ENCODE data around the gene C22orf23.
"Not testable (repeated sequence)": the region's sequence is repeated elsewhere in the genome, so short reads cannot be mapped to it uniquely, and the experiment has no call there.

The C22orf23 gene

DNA sequence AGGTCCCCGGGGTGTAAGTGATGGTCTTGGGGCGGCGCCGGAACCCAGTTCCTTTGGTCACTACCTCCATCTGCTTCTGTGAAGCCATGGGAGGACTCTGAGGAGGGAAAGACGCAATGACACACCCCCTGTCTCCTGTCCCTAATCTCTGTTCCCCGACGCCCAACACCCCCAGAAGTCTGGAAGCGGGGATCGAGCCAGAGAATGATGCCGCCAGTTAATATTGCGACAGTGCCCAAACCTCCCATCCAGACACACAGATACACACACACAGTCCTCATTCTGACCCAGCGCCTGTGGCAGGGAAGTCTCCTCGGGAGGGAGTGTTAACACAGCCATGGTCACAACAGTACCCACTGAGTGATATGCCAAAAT is 352 bp downstream of the C22orf23 start:
- DNase-seq = no peak

DNA sequence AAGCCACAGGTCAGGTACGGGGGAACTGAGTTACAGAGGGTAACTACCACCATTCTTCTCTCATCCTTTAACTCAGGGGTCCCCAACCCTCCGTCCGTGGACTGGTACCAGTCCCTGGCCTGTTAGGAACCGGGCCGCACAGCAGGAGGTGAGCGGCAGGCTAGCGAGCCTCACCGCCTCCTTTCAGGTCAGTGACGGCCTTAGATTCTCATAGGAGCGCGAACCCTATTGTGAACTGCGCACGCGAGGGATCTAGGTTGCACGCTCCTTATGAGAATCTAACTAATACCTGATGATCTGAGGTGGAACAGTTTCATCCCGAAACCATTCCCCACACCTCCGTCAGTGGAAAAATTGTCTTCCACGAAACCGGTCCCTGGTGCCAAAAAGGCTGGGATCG is 772 bp downstream of the C22orf23 start:
- not testable (repeated sequence) for DNase-seq

DNA sequence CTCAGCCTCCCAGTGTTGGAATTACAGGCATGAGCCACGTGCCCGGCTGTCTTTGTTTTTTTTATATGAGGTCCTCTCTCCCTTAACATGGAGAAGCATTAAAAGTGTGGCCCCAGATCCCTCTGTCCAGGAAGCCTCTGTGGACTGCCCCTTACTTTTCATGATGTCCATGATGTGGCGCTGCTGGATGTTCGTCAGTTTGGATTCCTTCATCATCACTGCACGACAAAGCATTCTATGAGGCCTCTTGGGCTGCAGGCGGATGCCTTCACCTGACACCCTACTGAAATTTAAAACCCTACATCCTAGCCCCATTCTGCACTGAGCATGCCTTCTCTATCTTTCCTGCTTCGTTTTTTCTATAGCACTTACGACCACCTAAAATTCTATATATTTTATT is 2.1 kb downstream of the C22orf23 start:
- DNase-seq = no peak

DNA sequence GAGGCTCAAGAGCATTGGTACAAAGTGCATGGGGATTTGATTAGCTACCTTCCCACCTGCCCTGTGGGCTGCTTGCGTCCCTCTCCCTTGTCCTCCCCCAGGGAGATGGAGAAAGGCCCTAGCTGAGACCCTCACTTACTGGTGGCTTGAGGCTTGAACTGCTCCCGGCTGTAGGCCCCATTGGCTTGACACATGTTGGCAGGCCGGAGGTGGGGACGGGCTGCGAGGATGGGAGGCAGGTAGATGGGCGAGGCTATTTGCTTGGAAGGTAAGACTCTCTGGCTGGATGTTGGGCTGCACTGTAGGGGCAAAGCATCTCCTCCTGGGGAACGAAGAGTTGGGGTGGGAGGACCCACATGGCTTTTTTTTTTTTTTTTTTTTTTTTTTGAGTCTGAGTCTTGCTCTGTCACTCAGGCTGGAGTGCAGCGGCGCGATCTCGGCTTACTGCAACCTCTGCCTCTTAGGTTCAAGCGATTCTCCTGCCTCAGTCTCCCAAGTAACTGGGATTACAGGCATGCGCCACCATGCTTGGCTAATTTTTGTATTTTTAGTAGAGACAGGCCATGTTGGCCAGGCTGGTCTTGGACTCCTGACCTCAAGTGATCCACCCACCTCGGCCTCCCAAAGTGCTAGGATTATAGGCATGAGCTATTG is 6.1 kb downstream of the C22orf23 start:
- not testable (repeated sequence) for DNase-seq

DNA sequence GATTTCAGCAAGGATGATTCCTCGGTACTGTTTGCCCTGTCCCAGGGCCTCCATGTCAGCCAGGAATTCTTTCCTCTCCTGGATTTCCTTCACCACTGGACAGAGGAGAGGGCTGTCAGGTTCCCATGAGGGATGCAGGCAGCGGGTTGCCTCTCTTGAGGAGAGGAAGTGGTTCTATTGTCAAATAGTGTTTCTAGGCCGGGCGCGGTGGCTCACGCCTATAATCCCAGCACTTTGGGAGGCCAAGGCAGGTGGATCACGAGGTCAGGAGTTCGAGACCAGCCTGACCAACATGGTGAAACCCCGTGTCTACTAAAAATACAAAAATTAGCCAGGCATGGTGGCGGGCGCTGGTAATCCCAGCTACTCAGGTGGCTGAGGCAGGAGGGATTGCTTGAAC is 9.0 kb downstream of the C22orf23 start:
- not testable (repeated sequence) for DNase-seq

DNA sequence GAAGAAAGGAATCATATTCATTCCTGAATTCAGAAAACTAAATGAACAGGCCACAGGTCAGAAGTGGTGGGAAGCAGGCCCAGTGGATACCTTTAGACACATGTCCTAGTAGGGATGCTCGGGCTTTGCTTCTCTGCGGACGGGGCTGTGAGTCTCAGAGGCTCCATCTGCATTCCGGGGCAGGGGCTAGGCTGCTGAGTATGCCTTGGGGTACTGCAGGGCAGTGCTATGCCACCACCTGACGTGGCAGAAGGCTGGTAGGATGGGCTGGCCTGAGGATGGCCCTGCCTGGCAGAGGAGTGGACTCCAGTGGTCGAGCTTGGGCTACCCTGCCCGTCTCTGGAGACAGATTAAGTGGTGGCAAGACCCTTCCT is 9.6 kb downstream of the C22orf23 start:
- no peak for DNase-seq

DNA sequence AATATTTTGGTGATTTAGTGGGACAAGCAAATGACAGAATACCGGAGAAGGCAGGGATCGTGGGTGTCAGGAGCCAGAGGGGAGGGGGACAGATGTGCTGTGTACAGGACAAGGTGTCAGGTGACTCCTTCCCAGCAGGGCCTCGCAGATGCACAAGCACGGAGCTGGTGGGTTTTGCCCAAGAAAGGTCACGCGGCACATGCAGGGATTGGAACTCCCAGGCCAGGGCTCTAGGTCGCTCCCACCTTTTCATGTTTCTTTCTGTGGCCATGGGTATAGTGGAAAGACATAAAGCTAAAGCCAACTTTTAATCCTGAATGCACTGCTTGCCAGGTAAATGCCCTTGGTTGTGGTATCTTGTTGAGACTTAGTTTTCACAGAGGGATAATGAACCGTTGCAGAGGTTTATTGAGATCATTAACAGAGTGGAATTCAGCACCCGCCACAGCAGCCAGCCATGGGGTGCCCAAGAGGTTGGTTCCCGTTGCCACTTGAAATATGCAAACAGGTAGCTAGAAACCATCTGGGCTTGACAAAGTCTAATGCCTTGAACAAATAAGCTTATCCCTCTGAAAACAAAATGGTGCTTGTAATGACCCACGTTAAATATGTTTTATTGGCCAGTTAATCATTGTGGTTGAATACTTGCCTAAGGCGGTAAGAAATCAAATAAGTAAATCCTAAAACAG is 10.1 kb downstream of the C22orf23 start:
- DNase-seq = no peak

DNA sequence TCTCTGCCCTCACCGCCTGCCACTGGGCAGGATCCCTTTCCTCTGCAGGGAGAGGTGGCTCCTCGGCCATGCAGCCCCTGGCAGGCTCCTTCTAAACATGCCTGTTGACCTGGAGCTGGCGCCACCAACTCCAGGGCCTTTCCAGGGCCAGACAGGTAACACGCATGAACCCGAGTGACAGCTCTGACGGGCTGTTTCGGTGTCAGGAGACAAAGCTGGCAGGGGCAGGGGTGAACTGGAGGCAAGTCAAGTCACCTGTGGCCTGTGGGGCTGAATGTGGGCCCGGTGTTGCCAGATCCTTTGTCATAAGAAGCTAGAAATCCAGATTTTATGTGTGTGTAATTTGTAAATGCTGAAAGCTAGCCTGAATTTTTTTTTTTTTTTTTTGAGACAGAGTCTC is 11.3 kb downstream of the C22orf23 start:
- DNase-seq = no peak

DNA sequence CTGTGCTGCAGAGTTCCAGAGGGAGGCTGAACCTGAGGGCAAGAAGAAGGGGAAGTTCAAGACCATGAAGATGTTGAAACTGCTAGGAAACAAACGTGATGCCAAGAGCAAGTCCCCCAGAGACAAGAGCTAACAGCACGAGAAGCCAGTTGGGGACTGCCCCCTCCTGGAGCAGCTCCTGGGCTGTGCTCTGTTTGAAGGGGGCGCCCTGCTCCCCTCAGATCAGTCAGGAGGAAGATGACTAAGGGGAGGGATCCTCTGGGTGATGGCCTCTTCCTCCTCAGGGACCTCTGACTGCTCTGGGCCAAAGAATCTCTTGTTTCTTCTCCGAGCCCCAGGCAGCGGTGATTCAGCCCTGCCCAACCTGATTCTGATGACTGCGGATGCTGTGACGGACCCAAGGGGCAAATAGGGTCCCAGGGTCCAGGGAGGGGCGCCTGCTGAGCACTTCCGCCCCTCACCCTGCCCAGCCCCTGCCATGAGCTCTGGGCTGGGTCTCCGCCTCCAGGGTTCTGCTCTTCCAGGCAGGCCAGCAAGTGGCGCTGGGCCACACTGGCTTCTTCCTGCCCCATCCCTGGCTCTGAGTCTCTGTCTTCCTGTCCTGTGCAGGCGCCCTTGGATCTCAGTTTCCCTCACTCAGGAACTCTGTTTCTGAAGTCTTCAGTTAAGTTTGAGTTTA is 12.6 kb downstream of the C22orf23 start:
- no peak for DNase-seq

DNA sequence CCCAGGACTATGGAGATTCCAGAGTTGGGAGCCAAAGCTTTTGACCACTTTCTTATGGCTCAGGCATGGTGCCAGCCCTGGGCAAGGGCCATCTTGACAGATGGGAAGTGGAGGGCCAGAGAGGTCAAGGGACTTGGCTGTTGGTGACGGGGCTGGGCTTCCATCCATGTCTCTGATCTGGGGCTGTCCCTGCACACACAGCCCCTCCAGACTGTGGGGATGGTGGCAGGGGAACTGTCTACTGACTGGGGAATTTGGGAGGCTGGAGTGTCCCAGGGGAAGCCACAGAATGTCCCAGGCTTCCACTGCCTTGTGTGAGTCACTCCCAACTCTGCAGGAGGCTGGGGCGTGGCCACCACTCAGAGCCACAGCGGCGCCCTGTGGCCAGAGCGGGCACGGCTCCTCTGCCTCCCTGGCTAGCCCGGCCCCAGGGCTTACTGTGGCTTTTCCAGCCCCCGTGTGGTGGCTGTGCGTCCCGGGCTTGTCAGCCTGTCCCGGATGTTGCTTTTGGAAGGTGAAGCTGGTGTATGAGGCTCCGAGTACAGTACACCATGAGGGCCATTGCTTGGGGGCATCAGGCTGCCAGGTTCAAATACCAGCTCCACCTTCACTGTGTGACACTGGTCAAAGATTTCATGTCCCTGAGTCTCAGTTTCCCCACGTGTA is 19.6 kb downstream of the C22orf23 start:
- peak; percentile 55 for DNase-seq

DNA sequence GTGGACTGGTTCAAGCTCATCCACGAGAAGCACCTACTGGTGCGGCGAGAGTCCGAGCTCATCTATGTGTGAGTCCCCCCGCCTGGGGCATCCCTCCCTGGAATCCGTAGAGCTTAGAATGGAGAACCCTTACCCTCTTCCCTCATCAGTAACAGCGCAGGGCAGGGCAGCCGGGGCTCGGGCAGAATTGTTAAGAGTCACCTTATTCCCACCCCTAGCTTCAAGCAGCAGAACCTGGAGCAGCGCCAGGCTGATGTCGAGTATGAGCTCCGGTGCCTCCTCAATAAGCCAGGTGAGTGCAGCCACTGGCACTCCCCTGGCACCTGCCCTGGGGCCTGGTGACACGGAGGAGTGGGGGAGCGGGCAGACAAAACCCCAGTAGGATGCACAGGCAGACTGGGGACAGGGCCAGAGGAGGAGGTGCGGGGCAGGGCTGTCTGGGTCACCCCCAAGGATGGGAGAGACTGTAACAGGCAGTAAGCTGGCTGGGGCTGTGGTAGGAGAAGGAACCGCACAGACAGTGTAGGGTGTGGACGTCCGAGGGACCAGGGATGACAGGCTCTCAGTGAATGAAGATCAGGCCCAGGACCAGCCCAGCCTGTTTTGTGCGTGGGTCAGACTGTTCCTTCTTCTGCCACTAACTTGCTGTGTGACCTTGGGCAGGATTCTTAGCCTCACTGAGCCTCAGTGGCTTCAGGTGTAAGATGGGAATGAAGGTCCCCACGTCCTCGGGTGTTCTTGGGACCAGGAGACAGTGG is 20.4 kb downstream of the C22orf23 start:
- DNase-seq = no peak

DNA sequence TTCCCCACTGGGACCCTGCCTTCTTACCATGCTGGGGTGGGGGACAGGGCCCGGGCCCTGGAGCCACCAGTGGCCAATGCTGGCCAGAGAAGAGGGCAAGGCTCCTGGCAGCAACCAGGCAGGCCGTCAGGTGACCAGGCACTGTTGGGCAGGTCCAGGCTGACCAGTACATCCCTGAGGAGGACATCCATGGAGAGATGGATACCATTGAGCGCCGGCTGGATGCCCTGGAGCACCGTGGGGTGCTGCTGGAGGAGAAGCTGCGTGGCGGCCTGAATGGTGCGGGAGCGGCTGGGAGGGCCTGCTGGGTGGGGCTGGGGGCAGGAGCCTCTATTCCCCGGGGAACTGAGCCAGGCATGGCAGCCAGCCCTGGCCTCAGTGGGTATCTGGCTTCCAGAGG is 21.0 kb downstream of the C22orf23 start:
- no peak for DNase-seq

DNA sequence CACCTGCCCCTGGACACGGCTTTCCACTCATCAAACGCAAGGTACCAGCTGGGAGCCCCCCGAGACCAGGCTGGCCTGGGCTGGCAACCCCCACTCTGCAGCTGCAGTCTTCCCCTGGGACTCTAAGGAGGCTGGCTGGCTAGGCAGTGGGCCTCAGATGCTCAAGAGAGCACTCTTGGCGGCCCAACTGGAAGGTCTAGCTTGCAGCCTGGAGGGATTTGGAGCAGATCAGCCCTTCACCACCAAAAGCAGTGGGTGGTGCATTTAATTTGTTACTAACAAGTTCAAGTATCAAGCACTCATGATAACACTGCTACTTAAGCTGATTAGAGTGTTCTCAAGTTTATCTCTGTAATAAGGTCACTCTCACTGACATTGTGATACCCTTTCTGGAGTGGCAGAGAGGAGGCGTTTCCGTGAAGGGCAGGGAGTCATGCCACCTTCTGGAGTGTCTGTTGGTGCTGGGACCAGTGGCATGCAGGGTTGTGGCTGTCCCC is 21.5 kb downstream of the C22orf23 start:
- no peak for DNase-seq

DNA sequence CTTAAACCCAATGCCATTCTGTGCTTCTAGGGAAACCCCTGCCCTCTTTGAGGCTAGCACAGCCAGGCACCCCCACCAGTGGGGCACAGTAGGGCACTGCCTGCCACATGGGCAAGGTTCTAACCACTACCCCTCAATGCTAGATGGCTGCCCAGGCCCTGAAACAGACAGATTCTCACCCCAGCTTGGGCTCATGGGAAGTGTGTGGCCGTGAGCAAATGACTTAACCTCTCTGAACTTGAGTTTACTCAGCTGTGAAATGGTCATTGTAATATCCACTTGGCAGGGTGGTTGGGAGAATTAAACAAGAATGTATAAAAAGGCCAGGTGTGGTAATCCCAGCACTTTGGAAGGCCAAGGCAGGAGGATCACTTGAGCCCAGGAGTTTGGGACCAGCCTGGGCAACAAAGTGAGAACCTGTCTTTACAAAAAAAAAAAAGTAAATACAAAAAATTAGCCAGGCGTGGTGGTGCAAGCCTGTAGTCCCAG is 22.4 kb downstream of the C22orf23 start:
- no peak for DNase-seq

DNA sequence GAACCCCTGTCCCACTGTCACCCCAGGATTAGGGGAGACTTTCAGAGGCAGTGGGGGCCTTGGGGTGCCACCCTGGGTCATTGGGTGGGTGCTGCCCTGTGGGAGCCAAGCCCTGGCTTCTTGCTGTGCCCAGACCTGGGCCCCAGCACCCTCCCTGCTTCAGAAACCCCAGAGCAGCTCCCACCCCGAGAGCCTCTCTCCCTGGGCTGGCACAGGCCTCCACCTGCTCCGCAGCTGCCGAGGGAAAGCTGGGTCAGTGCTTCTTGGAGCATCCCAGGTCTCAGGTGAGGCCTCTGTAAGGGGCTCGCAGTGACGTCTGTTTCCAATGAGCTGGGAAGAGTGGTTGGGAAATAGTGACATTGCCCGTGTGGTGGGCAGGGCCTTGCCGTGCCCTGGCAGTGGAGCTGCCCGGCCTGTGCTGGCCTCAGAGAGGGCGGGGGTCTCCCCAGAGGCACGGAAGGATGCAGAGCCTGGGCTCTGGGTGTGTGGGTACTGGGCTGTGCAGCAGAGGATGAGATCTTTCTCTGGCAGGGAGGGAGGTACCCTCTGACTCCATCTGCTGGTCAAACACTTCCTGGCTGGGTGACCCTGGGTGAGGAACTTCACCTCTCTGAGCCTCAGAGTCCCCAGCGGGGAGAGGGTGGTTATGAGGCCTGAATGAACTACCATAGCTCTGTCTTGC is 23.0 kb downstream of the C22orf23 start:
- no peak for DNase-seq

DNA sequence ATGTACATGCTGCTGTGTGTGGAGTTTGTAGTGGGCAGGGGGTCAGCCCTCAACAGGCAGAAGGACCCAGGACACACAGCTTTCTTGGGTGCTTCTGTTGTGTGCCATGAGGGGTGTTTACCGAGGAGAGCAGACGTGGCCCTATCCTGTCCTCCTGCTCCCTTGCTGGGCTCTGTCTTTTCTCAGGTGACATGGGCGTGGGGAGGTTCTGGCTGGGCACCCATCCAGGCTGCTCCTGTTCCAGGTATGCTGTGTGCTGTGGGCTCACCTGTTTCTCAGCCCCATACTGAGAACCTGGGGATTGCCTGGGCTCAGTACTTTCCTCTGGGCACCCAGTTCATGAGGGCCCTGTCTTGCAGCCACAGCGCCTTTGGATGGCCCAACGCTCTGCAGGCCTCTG is 24.0 kb downstream of the C22orf23 start:
- no peak for DNase-seq

DNA sequence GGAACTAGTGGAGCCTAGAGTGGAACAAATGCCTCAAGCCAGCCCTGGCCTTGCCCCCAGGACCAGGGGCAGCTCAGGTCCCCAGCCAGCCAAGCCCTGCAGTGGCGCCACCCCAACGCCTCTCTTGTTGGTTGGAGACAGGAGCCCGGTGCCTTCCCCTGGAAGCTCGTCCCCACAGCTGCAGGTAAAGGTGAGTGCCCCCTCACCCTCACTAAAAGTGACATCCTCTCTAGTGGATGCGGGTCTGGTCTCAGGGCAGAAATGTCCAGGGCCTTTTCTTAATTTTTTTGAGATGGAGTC is 25.8 kb downstream of the C22orf23 start:
- no peak for DNase-seq

DNA sequence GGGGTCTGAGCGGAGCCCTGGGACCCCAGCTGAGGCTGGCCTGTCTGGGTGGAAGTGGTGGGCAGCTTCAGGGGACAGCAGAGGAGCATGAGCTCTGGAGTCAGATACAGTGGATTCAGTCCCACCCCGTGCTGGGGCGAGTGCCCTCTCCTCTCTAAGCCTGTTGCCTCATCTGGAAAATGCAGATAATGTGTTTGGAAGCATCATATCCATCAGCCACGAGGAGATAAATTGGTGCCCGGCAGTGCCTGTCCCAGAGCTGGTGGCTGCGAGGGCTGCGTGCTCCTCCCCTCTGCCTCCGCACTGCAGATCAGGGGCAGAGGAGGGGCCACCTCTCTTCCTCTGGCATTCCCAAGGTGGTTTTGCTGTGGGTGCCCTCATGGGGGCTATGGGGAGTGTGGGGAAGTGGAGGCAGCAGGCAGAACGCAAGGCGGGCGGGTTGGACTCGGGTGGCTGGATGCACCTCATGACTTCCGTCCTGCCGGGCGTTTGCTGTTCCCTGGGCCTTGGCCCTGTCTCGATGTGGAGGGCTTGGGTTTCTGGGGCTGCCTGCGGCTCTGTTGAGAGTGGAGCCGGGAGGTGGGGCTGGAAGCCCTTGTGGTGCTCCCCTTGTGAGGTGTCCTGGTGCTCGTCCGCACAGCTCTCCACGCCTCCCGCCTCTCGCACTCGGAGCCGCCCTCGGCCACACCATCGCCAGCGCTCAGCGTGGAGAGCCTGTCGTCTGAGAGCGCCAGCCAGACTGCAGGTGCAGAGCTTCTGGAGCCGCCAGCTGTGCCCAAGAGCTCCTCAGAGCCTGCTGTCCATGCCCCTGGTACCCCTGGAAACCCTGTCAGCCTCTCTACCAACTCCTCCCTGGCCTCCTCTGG is 26.4 kb downstream of the C22orf23 start:
- DNase-seq = no peak

DNA sequence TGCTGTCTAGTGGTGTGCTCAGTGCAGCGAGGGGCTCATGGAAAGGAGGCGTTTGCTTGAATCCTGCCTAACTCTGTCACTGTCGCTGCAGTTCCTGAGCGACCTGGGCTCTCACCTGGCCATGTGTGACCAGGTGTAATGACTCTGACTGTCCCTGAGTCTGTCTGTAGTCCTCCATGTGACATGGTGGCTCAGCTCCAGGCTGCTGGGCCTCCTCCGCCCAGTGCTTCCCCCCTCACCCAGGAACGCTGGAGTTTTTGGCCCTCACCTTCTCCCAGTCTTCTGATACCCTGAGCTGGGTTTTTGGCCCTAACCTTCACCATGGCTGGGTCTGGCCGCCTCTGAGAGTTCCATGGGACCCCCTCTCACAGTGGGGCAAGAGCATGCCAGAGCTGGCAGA is 27.0 kb downstream of the C22orf23 start:
- DNase-seq = no peak

DNA sequence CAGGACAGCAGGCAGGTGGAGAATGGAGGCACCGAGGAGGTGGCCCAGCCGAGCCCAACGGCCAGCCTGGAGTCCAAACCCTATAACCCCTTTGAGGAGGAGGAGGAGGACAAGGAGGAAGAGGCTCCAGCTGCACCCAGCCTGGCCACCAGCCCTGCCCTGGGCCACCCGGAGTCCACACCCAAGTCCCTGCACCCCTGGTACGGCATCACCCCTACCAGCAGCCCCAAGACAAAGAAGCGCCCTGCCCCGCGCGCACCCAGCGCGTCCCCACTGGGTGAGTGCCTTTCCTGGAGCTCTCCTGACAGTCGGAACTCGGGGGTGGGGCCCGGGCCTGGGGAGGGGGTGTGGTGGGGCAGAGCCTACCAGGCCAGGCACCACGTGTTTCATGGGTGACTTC is 27.6 kb downstream of the C22orf23 start:
- DNase-seq = no peak

DNA sequence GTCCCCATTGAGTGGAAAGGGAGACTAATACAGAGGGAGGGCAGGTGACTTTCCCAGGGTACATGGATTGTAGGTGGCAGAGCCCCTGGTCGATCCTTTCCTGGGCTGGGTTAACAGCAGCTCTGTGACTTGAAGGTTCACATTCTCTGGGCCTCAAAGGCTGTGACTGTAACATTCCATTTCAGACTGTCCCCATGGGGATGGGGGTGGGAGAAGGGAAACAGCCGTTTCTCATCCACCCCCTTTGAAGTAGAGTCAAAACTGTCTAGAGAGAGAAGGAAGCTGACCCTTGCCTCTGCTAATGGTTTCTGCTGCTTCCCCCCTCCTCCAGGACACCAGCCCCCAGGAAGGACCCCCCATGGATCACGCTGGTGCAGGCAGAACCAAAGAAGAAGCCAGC is 28.1 kb downstream of the C22orf23 start:
- DNase-seq = no peak
